Measurements from ENCODE around the gene CEP41.

CEP41 gene

DNA sequence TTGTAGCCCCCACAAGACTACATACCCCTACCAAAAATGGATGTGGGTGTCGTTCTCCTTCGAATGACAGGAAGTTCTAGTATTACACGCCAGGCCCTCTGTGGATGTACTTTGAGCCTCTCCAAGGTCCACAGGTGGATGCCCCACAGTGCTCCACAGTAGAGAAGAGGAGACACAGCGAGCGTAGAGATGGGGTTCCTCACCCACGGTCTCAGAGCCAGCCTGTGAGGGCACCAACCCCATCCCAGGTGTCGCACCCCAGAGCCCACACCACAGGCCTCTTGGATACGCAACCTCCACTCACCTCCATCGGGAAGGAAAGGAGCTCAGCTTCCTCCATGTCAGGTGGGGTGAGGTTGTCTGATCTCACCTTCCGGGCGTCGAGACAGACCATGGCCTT, 93.9 kb downstream of the CEP41 start:
- no peak for DNase-seq (ENCODE audit: low spot score)

DNA sequence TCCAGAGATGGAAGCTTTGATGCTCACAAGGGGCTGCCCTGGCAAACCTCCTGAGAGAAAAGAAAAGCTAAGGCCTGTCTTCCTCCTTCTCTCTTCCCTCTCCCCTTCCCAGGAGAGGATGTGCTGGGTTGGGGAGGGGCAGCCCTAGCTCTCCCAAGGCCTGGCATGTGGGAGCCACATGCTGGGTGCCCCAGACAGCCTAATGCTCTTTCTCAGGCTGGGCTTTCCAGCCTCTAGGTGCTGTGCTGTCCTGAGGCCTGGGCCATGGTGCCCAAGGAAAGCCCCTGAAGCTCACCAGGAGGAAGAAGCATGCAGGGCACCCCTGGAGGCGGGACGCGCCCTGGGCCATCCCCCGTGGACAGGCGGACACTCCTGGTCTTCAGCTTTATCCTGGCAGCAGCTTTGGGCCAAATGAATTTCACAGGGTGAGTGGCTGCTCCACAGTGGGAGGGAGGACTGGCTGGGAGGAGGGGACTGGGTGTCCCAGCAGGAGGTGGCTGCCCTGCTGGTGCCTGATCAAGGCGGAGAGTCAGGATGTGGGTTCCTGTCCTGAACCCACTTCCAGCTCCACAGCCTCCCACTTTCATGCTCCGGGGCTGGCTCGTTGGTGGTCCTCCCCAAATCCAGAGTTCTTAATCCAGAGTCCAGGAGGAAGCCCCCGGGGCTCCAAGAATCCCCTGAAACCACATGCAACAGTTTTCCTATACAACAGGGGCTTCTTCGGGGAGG, 94.5 kb downstream of the CEP41 start:
- no peak for DNase-seq (ENCODE audit: low spot score)

GRCh38 chr7:130345725-130346124, 95.1 kb downstream of the CEP41 start:
- DNase-seq (ENCODE audit: low spot score), result no peak

DNA sequence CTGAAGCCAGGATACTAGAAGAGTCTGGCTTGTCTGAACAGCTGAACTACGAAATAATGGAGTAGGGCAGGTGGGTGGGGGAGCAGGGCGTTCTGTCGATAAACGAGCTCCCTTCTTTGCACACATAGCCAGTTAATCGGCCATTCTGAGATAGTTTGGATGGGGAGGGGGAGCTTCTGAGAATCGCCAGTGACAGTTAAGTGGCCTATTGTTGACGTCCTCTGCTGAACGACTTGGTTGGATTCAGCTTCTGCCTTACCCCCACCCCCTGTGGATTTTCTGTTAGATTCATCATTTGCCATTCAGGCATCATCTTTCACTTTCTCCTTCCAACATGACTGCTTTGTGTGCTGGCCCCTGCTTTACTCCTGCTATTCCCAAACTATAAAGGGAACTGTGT, 95.7 kb downstream of the CEP41 start:
- DNase-seq (ENCODE audit: low spot score), result no peak

DNA sequence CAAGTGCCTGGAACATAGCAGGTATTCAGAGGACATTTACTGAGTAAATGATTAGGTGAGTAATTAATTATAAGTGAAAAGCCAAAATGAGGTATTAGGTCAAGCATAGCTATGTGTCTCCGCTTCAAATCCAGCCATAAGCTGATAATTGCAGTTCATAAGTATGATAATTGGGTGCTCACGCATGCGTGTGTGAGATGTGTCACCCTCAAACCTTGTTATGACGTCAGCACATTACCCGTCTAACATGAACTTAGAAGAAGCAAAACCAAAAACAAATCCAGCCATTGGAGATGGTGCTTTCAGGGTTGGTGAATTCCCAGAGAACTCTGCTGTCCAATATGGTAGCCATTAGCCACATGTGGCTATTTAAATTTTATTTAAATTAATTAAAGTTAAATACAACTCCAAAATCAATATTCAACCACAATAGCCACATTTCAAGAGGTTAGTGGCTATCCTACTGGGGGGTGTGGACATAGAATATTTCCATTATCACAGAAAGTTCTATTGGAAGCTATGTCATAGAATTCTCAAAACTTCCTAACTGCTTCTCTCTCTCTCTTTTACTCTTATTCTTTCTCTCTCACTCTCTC, 96.4 kb downstream of the CEP41 start, which contains the start of gene CPA5:
Gene CPA5, plus strand, starts transcription at position 546 of the 596 bp plus-strand sequence. CDS start 1,670 bp downstream, outside the sequence.
- no peak for DNase-seq (ENCODE audit: low spot score)
